ENCODE data around the gene KRT17.
"Not testable (repeated sequence)": the region's sequence is repeated elsewhere in the genome, so short reads cannot be mapped to it uniquely, and the experiment has no call there.

Gene KRT17

DNA sequence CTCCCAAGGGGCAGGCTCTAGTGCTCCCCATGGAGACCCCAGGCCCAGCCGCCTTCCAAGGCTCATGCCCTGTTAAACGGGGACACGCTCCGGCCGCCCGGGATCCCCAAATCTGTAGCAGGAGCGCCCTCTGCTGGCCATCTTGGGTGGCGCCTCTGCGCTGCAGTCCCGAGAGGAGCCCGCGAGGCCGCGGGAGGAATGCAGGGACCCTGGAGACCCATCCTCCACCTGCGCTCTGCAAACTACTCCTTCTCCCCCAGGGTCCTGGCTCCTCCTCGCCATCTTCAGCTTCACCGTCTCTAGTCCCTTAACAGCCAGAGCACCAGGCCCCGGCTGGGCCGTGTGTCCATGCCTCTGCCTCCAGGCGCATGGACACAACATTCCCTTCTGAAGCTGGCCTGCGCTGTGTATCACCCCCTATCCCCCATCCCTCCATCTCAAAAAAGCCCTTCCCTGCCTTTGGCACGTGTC, 23.6 kb upstream of the KRT17 start:
- peak; percentile 51 for DNase-seq (ENCODE audit: low read depth)
- TF ChIP-seq, protein P1, sequence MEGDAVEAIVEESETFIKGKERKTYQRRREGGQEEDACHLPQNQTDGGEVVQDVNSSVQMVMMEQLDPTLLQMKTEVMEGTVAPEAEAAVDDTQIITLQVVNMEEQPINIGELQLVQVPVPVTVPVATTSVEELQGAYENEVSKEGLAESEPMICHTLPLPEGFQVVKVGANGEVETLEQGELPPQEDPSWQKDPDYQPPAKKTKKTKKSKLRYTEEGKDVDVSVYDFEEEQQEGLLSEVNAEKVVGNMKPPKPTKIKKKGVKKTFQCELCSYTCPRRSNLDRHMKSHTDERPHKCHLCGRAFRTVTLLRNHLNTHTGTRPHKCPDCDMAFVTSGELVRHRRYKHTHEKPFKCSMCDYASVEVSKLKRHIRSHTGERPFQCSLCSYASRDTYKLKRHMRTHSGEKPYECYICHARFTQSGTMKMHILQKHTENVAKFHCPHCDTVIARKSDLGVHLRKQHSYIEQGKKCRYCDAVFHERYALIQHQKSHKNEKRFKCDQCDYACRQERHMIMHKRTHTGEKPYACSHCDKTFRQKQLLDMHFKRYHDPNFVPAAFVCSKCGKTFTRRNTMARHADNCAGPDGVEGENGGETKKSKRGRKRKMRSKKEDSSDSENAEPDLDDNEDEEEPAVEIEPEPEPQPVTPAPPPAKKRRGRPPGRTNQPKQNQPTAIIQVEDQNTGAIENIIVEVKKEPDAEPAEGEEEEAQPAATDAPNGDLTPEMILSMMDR (conservative IDR thresholded peaks at IDR 0.05; ENCODE audit: control insufficient read depth, insufficient read depth, low read depth, low read length), result peak; percentile 82
- peak overlapping the region; percentile 22 for H3K4me3 ChIP-seq (ENCODE audit: control insufficient read depth, low read depth, low read length)

DNA sequence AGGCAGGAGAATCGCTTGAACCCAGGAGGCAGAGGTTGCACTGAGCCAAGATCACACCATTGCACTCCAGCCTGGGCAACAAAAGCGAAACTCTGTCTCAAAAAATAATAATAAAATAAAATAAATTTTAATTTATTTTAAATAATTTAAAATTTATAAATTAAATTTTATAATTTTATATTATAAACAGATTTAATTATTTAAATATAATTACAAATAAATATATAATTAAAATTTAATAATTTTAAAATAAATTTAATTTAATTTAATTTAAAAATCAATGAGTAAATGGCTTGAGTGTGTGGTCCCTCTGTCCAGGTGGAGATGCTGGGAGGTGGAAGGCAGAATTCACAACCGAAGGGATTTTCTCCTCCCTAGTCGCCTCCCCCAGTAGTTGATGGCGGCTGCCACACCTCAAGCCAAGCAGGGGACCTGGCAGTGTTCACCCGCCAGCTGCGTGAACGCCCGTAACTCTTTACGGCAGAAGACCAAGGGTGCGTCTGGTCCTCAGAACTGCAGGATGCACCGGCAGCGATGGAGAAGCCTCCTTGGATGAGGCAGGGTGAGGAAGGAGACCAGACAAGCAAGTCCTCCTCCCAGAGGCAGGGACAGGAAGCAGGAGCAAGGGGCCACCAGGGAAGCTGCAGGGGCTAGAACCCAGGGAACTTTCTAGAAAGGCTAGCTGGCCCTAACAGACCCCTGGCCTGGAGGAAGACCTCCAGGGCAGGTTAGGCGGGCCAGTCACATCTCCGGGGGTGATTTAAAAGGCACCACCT, 22.9 kb upstream of the KRT17 start:
- DNase-seq (ENCODE audit: low read depth), result no peak
- TF ChIP-seq, protein P1 (conservative IDR thresholded peaks at IDR 0.05; ENCODE audit: control insufficient read depth, insufficient read depth, low read depth, low read length), result no peak
- H3K4me3 ChIP-seq (ENCODE audit: control insufficient read depth, low read depth, low read length), result no peak overlapping the region

DNA sequence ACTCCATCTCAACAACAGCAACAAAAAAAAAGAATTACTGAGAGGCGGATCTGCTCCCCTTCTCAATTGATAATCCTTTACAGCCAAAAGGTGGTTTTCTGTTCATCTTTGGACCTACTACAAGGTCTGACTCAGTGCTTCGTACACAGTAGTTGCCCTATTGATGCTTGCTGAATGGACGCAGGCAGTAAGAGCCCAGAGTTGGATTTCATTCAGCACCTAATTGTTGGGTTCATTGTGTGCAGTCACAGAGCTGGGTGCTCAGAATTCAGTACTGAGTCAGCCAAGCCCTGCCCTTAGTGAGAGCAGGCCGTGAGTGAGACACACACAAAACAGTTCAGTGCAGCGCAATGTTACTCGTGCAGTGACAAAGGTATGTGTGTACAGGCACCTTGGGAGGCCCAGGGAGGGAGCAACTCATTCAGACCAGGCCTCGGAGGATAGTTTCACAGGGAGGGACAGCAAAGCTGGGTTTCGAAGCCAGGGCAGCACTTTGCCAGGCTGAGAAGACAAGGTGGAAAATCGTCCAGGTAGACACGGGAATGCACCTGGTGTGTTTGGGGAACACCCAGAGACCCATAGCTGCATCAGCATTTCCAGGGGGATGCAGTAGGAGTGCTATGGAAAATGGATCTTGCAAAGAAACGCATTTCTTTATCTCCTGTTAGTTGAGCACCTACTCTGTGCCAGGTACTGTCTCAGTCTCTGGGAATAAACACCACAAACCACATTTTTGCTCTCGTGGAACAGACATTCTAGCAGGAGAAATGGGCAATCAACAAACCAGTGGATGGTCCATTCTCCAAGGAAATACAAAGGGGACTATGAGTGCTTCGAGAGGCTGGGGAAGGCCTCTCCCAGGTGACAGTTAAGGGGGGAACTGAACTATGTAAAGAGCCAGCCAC, 18.1 kb upstream of the KRT17 start:
- H3K4me3 ChIP-seq (ENCODE audit: control insufficient read depth, low read depth, low read length), result no peak overlapping the region
- TF ChIP-seq, protein P1 (conservative IDR thresholded peaks at IDR 0.05; ENCODE audit: control insufficient read depth, insufficient read depth, low read depth, low read length), result no peak
- no peak for DNase-seq (ENCODE audit: low read depth)

DNA sequence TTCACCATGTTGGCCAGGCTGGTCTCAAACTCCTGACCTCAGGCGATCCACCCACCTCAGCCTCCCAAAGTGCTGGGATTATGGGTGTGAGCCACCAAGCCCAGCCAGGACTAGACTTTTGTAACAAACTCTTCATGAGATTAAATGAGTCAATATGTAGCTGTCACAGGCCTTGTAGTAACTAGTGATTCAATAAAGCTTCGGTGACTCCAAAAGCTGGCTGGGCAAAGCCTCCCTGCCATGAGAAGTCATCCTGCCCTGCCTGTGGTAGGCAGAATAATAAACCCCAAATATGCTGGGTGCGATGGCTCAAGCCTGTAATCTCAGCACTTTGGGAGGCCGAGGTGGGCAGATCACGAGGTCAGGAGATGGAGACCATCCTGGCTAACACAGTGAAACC, 16.2 kb upstream of the KRT17 start:
- H3K4me3 ChIP-seq (ENCODE audit: control insufficient read depth, low read depth, low read length); DNase-seq (ENCODE audit: low read depth): not testable (repeated sequence)

DNA sequence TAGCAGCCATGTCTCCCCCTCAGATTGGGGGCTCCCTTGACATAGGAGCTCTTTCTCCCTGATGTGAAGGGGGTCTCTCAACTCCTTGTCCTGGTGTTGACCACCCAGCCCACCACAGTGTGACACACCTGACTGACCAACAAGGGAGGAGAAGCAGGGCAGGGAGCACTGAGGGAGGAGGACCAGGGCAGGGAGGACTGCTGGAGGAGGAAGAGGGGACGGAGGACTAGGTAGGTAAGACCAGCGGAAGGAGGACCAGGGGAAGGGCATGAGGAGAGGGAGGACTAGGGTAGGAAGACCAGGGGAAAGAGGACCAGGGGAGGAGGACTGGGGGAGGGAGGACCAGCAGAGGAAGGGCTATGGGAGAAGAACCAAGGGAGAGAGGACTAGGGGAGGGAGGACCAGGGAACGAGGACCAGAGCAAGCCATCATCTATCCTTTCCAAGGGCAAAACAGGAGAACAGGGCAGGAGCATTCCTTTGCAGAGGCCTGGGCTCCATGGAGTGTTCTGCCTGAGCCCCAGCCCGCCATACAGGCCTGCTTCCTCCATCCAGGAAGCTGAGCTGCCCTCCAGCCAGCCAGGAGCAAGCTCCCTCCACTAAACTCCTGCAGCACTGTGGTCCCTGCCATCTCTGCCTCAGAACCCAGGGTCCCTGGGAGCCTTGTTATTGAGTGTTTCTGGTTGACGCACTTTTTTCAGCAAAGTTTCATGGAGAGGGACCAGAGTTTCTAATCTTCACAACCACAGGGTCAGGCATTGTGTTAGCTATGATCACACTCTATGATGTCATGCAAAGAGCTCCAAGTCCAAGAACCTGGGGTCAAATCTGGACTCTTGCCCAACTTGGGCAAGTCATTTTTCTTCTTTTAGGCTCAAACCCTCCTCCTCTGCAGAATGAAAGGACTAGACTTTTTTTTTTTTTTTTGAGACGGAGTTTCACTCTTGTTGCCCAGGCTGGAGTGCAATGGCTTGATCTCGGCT, 15.4 kb upstream of the KRT17 start:
- no peak for DNase-seq (ENCODE audit: low read depth)
- H3K4me3 ChIP-seq (ENCODE audit: control insufficient read depth, low read depth, low read length), result no peak overlapping the region
- TF ChIP-seq, protein P1 (conservative IDR thresholded peaks at IDR 0.05; ENCODE audit: control insufficient read depth, insufficient read depth, low read depth, low read length), result no peak

DNA sequence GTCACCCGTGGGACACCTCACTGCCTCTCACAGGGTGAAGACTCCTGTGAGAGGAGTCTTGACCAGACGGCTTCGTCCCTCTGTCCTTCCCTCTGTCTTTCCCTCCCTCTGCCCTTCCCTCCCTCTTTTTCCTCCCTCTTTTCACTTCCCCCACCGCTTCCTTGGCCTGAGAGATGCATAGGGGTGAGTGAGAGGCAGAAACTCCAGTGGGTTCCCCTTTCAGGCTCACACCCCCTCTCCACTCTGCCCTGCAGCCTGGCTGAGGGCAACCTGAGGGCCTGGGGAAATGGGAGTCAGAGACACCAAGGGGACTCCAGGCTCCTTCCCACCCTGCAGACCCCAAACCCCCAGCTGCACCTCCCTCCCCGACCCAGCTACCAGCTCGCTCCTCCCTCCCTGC, 14.6 kb upstream of the KRT17 start:
- TF ChIP-seq, protein P1 (conservative IDR thresholded peaks at IDR 0.05; ENCODE audit: control insufficient read depth, insufficient read depth, low read depth, low read length), result no peak
- H3K4me3 ChIP-seq (ENCODE audit: control insufficient read depth, low read depth, low read length), result no peak overlapping the region
- no peak for DNase-seq (ENCODE audit: low read depth)
